IPS DF 6.9 (cell line): ENCODE data around the gene PPFIA3.
A peak's percentile ranks its signal among the peaks of the same experiment; 100 is the strongest.
"Not testable (repeated sequence)": the region's sequence is repeated elsewhere in the genome, so short reads cannot be mapped to it uniquely, and the experiment has no call there.

ENCODE experiments used
- DNase-seq: peaks from one replicate; pipeline ENCODE4 v3.0.0-alpha.2; 2013; ENCODE audit warnings: low read depth, low spot score
- H3K27ac ChIP-seq: one replicate; pipeline ENCODE4 v1.5.1; 2013; ENCODE audit warnings: low read length, control low read depth
- H3K27me3 ChIP-seq: 2 replicates; pipeline ENCODE4 v1.6.1; 2013; ENCODE audit warnings: mild to moderate bottlenecking, low read length; ENCODE audit not compliant: control insufficient read depth, insufficient read depth
- H3K36me3 ChIP-seq: 2 replicates; pipeline ENCODE4 v1.6.1; 2013; ENCODE audit warnings: low read length; ENCODE audit not compliant: control insufficient read depth, insufficient read depth
- H3K4me1 ChIP-seq: 2 replicates; pipeline ENCODE4 v1.6.1; 2013; ENCODE audit warnings: low read length; ENCODE audit not compliant: control insufficient read depth, insufficient read depth
- H3K4me3 ChIP-seq: 2 replicates; pipeline ENCODE4 v1.5.1; 2013; ENCODE audit warnings: mild to moderate bottlenecking, low read length
- H3K9me3 ChIP-seq: 2 replicates; pipeline ENCODE4 v1.6.1; 2013; ENCODE audit warnings: low read length, inconsistent platforms; ENCODE audit not compliant: control insufficient read depth, insufficient read depth
- WGBS: extraction: QIAGEN DNeasy Blood & Tissue Kit; methylation state at CpG from one replicate; pipeline ENCODE4 v1.1.7; 2013; ENCODE audit warnings: mixed read lengths, missing lambda C conversion rate; ENCODE audit not compliant: insufficient read length, insufficient coverage; 5-methylcytosine and 5-hydroxymethylcytosine counted together

PPFIA3 gene

GRCh38 chr19:49119411-49120324, at the start of gene PPFIA3:
Gene PPFIA3 (plus strand): TSS chr19:49119544. CDS start chr19:49127874, 8,330 bp downstream.
- H3K27me3 ChIP-seq, result peaks cover 9% of the 10 kb centered on the region
- peak within 1 kb of the TSS; percentile 81 for H3K4me3 ChIP-seq
- H3K36me3 ChIP-seq, result peaks cover 3% of the 10 kb centered on the region; the same call in 1 of the 2 replicates
- WGBS, result no CpG with 5 or more reads among the region's 90 CpGs
- no peak for DNase-seq
- no peak within 1 kb of the TSS for H3K27ac ChIP-seq
- no peaks in the 10 kb centered on the region for H3K9me3 ChIP-seq
- H3K4me1 ChIP-seq, result peaks cover 1% of the 10 kb centered on the region; the same call in 1 of the 2 replicates

GRCh38 chr19:49070416-49070815, 48.9 kb upstream of the PPFIA3 start:
- Histone ChIP-seq H3K27ac (no peak overlapping the region), H3K27me3 (peaks cover 14% of the 10 kb centered on the region; the same call in 1 of the 2 replicates), H3K4me1 (peaks cover 2% of the 10 kb centered on the region; the same call in 1 of the 2 replicates), H3K9me3 (no peaks in the 10 kb centered on the region), H3K36me3 (no peaks in the 10 kb centered on the region), H3K4me3 (no peak overlapping the region)
- no CpG with 5 or more reads among the region's 21 CpGs for WGBS
- DNase-seq, result no peak

GRCh38 chr19:49071860-49072547, 47.3 kb upstream of the PPFIA3 start:
- Histone ChIP-seq H3K4me3 (peak overlapping the region; percentile 3; the same call in 1 of the 2 replicates), H3K4me1 (peaks cover 2% of the 10 kb centered on the region; the same call in 1 of the 2 replicates), H3K36me3 (no peaks in the 10 kb centered on the region), H3K27ac (no peak overlapping the region), H3K27me3 (peaks cover 10% of the 10 kb centered on the region; the same call in 1 of the 2 replicates), H3K9me3 (no peaks in the 10 kb centered on the region)
- DNase-seq, result no peak
- no CpG with 5 or more reads among the region's 93 CpGs for WGBS

- Histone ChIP-seq H3K4me1 (peaks cover 2% of the 10 kb centered on the region; the same call in 1 of the 2 replicates), H3K4me3 (no peak overlapping the region), H3K36me3 (no peaks in the 10 kb centered on the region), H3K27ac (no peak overlapping the region), H3K27me3 (peaks cover 10% of the 10 kb centered on the region; the same call in 1 of the 2 replicates), H3K9me3 (no peaks in the 10 kb centered on the region)
- WGBS, result no CpG with 5 or more reads among the region's 23 CpGs
- no peak for DNase-seq
These were observed 45.6 kb upstream of the PPFIA3 start for GRCh38 chr19:49073514-49074378.

GRCh38 chr19:49074869-49075268, 44.5 kb upstream of the PPFIA3 start:
- not testable (repeated sequence) for H3K27me3 ChIP-seq, DNase-seq, H3K4me1 ChIP-seq, H3K4me3 ChIP-seq, H3K9me3 ChIP-seq, H3K27ac ChIP-seq, H3K36me3 ChIP-seq
- WGBS, result no CpG with 5 or more reads among the region's 9 CpGs

GRCh38 chr19:49080392-49080791, 39.0 kb upstream of the PPFIA3 start:
- DNase-seq, result no peak
- Histone ChIP-seq H3K4me3 (no peak overlapping the region), H3K27ac (no peak overlapping the region), H3K9me3 (no peaks in the 10 kb centered on the region), H3K27me3 (no peaks in the 10 kb centered on the region), H3K4me1 (no peaks in the 10 kb centered on the region), H3K36me3 (no peaks in the 10 kb centered on the region)
- WGBS, result no CpG with 5 or more reads among the region's 4 CpGs

- Histone ChIP-seq H3K4me3 (no peak overlapping the region), H3K27ac (no peak overlapping the region), H3K27me3 (no peaks in the 10 kb centered on the region), H3K9me3 (no peaks in the 10 kb centered on the region), H3K4me1 (peaks cover under 1% of the 10 kb centered on the region; the same call in 1 of the 2 replicates), H3K36me3 (no peaks in the 10 kb centered on the region)
- DNase-seq, result no peak
- WGBS, result no CpG with 5 or more reads among the region's 1 CpG
These were observed 38.1 kb upstream of the PPFIA3 start for GRCh38 chr19:49081273-49081672.

GRCh38 chr19:49084206-49085019, 34.9 kb upstream of the PPFIA3 start:
- WGBS, result 100% methylated on average over 1 of the region's 26 CpGs
- Histone ChIP-seq H3K27ac (no peak overlapping the region), H3K4me3 (no peak overlapping the region; the same call in 1 of the 2 replicates), H3K27me3 (no peaks in the 10 kb centered on the region), H3K9me3 (no peaks in the 10 kb centered on the region), H3K4me1 (peaks cover 2% of the 10 kb centered on the region; the same call in 1 of the 2 replicates), H3K36me3 (peaks cover 2% of the 10 kb centered on the region; the same call in 1 of the 2 replicates)
- DNase-seq, result no peak

- peaks cover 2% of the 10 kb centered on the region; the same call in 1 of the 2 replicates for H3K4me1 ChIP-seq
- DNase-seq, result peak; percentile 97
- no peaks in the 10 kb centered on the region for H3K9me3 ChIP-seq
- peak within 1 kb of the TSS; percentile 84; the same call in 1 of the 2 replicates for H3K4me3 ChIP-seq
- no peak within 1 kb of the TSS for H3K27ac ChIP-seq
- no peaks in the 10 kb centered on the region for H3K27me3 ChIP-seq
- no CpG with 5 or more reads among the region's 89 CpGs for WGBS
- H3K36me3 ChIP-seq, result peaks cover 7% of the 10 kb centered on the region
These were observed 34.1 kb upstream of the PPFIA3 start, which contains the start of gene SNRNP70 for GRCh38 chr19:49085020-49085867. Gene SNRNP70 (plus strand): TSS chr19:49085451. CDS start chr19:49086415, 964 bp downstream.
